Type B pancreatic cell (in vitro differentiated cells): ENCODE data around the gene PNKP. TPM values are rescaled to one million over a fixed set of nuclear protein-coding genes. Genes with fewer than 3 reads are reported as not detected.
A peak's percentile ranks its signal among the peaks of the same experiment; 100 is the strongest.

Experiments
- DNase-seq: peaks from one replicate; pipeline ENCODE4 v3.0.0; 2021; ENCODE audit warnings: mixed read lengths; ENCODE audit not compliant: unreplicated experiment; ENCODE audit errors: extremely low spot score
- H3K27ac Mint-ChIP-seq: 2 replicates; pipeline ENCODE4 v1.8.0; 2021; ENCODE audit warnings: mild to moderate bottlenecking, mixed read lengths
- H3K27me3 Mint-ChIP-seq: 2 replicates; pipeline ENCODE4 v1.8.0; 2021; ENCODE audit warnings: mixed read lengths
- H3K36me3 Mint-ChIP-seq: 2 replicates; pipeline ENCODE4 v1.8.0; 2021; ENCODE audit warnings: mixed read lengths
- H3K4me1 Mint-ChIP-seq: one replicate; pipeline ENCODE4 v1.8.0; 2021; ENCODE audit warnings: mixed read lengths; ENCODE audit not compliant: unreplicated experiment
- H3K4me3 Mint-ChIP-seq: 2 replicates; pipeline ENCODE4 v1.8.0; 2021; ENCODE audit warnings: mild to moderate bottlenecking, mixed read lengths
- H3K9me3 Mint-ChIP-seq: 2 replicates; pipeline ENCODE4 v1.8.0; 2021; ENCODE audit warnings: mixed read lengths
- CTCF ChIP-seq: fragments of 200-600 bp; sonication (generic); conservative IDR thresholded peaks from 2 replicates; pipeline ENCODE4 v1.5.0; 2021; ENCODE audit warnings: antibody characterized with exemption, mild to moderate bottlenecking
- total RNA-seq: library from RNA; stranded (reverse); gene quantifications from 2 replicates; pipeline ENCODE4 v1.2.1, GENCODE V29; 2021; ENCODE audit warnings: low replicate concordance

PNKP gene
- total RNA-seq, 1 donor from 2014 or later = 125 TPM

- no peak for DNase-seq
- TF ChIP-seq CTCF = no peak
- no peaks in the 10 kb centered on the region for H3K9me3 Mint-ChIP-seq
- peaks cover 9% of the 10 kb centered on the region for H3K4me1 Mint-ChIP-seq
- peak overlapping the region; percentile 76 for H3K4me3 Mint-ChIP-seq
- H3K27me3 Mint-ChIP-seq = no peaks in the 10 kb centered on the region
- H3K27ac Mint-ChIP-seq = peak overlapping the region; percentile 50
- peaks cover 4% of the 10 kb centered on the region for H3K36me3 Mint-ChIP-seq
These were observed 4.1 kb upstream of the PNKP start for GRCh38 chr19:49871349-49871985.

GRCh38 chr19:49870309-49870901, 3.0 kb upstream of the PNKP start:
- H3K4me1 Mint-ChIP-seq = peaks cover 13% of the 10 kb centered on the region
- peak overlapping the region; percentile 88 for H3K27ac Mint-ChIP-seq
- no peaks in the 10 kb centered on the region for H3K9me3 Mint-ChIP-seq
- peaks cover 4% of the 10 kb centered on the region for H3K36me3 Mint-ChIP-seq
- no peak for DNase-seq
- no peak overlapping the region for H3K4me3 Mint-ChIP-seq
- TF ChIP-seq CTCF = no peak
- H3K27me3 Mint-ChIP-seq = no peaks in the 10 kb centered on the region

GRCh38 chr19:49869484-49870308, 2.3 kb upstream of the PNKP start:
- peak; percentile 24 for TF ChIP-seq CTCF
- Mint-ChIP-seq H3K36me3 (peaks cover 7% of the 10 kb centered on the region), H3K4me3 (no peak overlapping the region), H3K4me1 (peaks cover 18% of the 10 kb centered on the region), H3K9me3 (no peaks in the 10 kb centered on the region), H3K27me3 (no peaks in the 10 kb centered on the region), H3K27ac (peak overlapping the region; percentile 88)
- peak; percentile 97 for DNase-seq

DNA sequence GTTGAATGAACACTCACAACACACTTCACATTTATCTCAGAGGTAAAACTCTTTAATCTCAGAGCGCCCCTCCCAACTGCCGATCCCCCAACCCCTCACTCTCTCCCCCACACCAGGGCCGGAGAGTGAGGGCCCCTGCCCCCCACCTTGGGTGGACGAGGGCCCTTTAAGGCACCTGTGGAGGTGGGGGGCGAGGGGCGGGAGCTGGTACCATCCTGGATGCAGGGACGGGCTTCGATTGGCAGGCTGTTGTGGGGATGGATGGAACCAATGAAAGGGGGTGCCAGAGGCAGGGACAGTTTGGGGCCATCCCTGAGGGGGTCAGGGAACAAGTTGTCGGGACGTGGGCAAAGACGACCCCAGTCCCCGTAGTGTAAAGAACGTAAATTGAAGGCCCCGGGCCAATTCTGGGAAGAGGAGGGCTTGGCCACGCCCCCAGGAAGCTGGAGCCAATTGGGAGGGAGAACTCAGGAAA, 1.7 kb upstream of the PNKP start:
- H3K27ac Mint-ChIP-seq = no peak overlapping the region
- no peak overlapping the region for H3K4me3 Mint-ChIP-seq
- H3K9me3 Mint-ChIP-seq = no peaks in the 10 kb centered on the region
- no peak for TF ChIP-seq CTCF
- peaks cover 18% of the 10 kb centered on the region for H3K4me1 Mint-ChIP-seq
- DNase-seq = no peak
- peaks cover 7% of the 10 kb centered on the region for H3K36me3 Mint-ChIP-seq
- H3K27me3 Mint-ChIP-seq = no peaks in the 10 kb centered on the region

GRCh38 chr19:49864890-49865289, 2.5 kb downstream of the PNKP start:
- peaks cover 27% of the 10 kb centered on the region for H3K4me1 Mint-ChIP-seq
- no peak for TF ChIP-seq CTCF
- H3K4me3 Mint-ChIP-seq = no peak overlapping the region
- H3K27me3 Mint-ChIP-seq = no peaks in the 10 kb centered on the region
- no peak for DNase-seq
- peak overlapping the region; percentile 62 for H3K27ac Mint-ChIP-seq
- H3K36me3 Mint-ChIP-seq = peaks cover 7% of the 10 kb centered on the region
- no peaks in the 10 kb centered on the region for H3K9me3 Mint-ChIP-seq
